CD4-positive, alpha-beta T cell treated with Interferon alpha-2 for 1 hour (primary cell): ENCODE results near the gene USP2.
A peak's percentile ranks its signal among the peaks of the same experiment; 100 is the strongest.

ENCODE experiments used
- DNase-seq, 2 donors: peaks; one replicate each; pipeline ENCODE4 v3.0.0-alpha.2; 2020 to 2022

USP2 gene

GRCh38 chr11:119340335-119341221 is 40.9 kb downstream of the USP2 start, which contains the start of gene C1QTNF5:
TSS of gene C1QTNF5 (minus strand) at chr11:119340883. CDS start at chr11:119340397, 486 bp downstream.
- no peak for DNase-seq

DNA sequence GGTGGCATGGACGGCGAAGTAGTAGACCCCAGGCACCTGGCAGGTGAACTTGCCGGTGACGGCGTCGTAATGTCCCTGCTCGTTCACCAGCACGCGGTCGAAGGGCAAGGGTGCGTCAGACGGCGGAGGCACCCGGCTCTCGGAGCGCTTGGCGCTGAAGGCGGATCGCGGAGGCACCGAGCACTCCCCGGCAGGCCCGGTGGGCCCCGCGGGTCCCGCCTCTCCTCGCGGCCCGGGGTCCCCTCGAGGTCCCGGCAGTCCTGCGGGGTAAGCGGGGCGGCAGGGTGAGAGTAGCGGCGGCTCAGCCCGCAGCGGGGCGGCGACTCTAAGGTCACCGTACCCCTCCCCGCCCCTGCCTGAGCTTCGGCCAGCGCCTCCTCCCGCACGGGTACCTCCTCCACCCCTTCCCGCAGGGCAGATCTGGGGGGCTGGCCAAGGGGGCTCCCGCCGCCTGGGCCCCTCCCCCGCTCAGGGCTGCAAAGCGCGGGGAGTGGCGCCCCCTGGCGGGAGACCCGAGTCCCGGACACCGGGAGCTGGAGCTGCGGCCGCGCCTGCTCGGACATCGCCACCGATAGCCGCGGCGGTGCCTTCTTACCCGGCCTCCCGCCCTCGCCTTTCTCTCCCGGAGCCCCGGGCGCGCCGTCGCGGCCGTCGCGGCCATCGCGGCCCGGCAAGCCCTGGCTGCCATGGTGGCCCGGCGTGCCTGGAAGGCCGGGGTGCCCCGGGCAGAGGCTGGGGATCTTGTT is 41.7 kb downstream of the USP2 start:
- DNase-seq, result peak; percentile 19 to 32

- DNase-seq, result no peak
Observed at GRCh38 chr11:119338965-119339588, 42.4 kb downstream of the USP2 start.

- DNase-seq, result peak; percentile 61 to 77
Observed at GRCh38 chr11:119338318-119338890, 43.1 kb downstream of the USP2 start.

DNA sequence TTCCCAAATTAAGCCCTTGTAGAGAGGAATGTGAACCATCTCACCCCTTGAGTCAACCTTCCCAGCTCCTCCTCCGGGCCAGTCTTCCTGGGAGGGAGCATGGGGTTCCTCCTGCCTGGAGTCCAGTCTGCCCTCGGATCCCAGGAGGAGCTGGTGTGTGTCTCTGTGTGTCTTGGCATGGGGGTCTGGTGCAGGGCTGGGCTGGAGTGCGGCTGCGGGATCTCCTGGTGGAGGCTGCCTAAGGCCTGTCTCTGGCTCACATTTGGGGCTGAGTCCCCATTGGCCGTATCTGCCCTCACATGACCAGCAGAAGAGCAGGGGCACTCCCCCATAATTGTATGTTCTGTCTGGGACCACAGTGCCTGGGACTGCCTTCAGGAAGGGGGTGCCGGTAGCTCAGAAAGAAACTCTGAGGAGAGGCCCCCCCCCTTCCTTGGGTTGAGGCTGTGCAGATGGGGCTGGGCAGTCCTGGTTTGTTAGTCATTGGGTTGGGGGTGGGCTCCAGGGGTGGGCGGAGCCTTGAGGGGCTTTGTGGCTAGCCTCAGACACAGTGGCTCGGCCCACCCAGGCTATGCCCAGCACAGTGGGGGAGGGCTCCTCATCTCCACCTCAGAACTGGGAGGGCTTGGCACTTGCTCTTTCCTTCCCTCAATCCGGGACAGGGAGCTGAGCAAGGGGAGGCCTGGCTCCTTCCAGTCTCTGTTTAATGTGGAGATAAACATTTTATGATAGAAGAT is 43.7 kb downstream of the USP2 start:
- DNase-seq, result no peak

GRCh38 chr11:119336744-119337469 is 44.6 kb downstream of the USP2 start:
- DNase-seq, result no peak

GRCh38 chr11:119335655-119336543 is 45.6 kb downstream of the USP2 start:
- no peak for DNase-seq

- DNase-seq, result no peak
Observed at GRCh38 chr11:119335091-119335654, 46.3 kb downstream of the USP2 start.

- DNase-seq, result peak; percentile 95 to 97
Observed at GRCh38 chr11:119334174-119334930, 47.1 kb downstream of the USP2 start, which contains the start of gene RNF26. TSS of gene RNF26 (plus strand) at chr11:119334527. CDS start at chr11:119335123, 596 bp downstream.

DNA sequence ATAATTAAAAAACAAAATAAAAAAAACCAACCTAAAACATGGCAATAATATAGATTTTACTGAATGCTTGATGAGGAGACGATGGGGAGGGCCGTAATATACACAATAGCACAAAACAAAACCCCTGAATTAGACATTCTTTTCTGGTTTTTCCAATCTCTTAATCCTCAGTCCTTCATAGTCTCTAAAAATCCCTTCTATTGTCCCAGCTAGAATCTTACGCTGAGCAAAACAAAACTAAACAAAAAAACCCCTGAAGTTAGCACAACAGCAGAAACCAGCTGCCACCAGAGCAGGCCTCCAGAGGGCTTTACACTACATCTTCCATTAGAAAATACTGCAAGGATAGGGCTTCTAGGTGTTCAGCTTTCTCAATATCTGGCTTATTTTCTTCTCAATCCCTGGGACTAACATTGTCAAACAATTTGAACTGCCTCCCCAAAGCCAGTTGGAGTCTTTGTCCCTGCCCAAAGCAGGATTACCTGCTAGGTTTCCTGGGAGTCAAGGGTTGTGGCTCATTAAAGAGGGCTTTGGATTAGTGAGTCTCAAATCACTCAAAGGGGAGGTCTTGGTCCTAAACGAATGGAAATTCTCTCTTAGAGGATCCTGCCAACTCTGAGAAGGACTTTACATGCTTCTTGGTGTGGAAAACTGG is 49.3 kb downstream of the USP2 start:
- DNase-seq, result no peak

GRCh38 chr11:119330237-119330636 is 51.3 kb downstream of the USP2 start:
- no peak for DNase-seq

GRCh38 chr11:119329320-119329719 is 52.2 kb downstream of the USP2 start:
- no peak for DNase-seq

- no peak for DNase-seq
Observed at GRCh38 chr11:119324189-119324588, 57.3 kb downstream of the USP2 start.

DNA sequence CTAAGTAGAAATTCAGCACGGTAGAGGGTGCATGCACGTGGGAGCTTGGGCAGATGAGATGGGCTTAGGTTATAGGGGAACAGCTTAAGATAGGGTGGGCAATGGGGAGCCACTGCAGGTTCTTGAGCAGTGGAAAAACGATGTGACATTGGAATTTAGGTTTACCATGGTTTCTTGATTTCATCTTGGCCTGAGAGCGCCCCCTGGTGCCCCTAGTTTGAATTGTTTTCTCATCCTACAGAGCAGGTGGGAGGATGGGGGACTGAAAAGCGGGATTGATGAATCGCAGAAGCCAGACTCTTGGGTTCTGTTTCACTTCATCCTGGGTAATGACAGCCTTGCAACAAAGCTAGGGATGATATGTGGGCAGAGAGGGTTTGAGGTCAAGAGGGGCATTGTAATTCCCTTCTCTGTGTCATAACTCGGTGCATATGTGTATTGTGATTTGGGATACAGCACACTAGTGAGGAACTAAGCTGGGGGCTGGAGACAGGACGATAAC is 57.9 kb downstream of the USP2 start:
- DNase-seq, result peak; percentile 68 to 81

DNA sequence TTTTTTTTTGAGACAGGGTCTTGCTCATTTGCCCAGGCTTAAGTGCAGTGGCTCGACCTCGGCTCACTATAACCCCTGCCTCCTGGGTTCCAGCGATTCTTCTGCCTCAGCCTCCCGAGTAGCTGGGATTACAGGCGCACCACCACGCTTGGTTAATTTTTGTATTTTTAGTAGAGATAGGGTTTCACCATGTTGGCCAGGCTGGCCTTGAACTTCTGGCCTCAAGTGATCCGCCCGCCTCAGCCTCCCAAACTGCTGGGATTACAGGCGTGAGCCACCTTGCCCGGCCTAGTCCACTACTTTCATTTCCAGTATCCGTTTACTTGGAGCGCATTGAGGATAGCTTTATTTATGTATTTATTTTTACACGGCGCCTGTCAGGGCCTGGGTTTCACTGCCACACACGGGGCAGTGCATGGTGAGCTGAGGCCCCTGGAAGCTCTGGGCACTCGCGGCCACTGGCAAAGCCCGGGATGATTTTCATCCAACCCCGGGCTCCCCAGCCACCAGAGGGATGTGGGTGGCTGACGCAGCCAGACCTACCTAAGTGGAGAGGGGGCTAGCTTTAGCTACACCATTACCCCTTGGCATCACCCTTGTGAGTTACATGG is 58.5 kb downstream of the USP2 start:
- no peak for DNase-seq

DNA sequence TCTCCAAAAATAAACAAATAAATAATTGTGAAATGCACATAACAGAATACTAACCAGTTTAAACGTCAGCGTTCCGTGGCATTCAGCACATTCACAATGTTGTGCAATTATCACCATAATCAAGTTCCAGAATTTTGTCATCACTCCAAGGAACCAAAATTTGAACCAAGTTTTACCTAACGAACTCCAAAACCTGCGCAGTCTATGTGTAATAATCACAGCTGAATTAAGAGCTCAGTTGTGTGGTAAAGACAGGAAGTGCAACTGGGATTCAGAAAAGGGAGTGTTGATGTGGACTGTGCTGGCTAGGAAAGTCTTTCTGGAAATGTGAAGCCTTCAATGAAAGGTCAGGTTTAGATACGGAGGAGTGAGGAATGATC is 59.1 kb downstream of the USP2 start:
- no peak for DNase-seq

DNA sequence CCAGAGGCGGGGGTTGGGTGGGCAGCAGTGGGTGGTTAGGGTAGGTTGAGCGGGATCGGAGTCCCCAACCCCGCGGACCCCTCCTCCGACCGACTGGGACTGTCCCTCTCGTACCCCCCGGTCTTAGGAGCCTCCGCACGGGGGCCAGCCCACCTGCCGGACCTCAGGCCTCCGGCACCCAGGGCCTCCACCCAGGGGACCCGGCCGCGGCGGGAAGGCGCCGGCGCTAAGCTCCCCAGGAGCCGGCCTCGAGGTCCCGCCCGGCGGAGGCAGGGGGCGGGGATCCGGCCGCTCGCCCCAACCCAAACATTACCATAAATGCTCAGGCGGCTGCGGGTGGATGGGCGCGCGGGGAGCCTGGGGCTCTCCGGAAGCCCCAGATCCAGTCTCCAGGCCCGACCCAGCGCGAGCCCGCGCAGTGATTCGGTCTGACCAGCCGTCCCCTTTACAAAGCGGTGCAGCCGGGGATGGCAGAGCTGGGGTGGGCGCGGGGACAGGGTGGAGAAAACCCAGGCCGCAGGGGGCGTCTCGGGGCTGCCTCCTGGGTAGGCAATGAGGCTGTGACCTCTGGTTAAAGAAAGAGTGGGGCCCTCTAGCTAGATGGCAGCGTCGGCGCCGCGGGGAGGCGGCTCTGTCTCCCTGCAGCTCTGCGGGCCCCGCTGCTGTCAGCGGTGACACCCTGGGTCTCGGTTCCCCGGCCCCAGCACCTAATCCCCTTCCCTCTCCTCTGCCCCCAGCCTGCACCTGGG is 60.5 kb downstream of the USP2 start:
- peak in 1 of 2 donors; percentile 57 for DNase-seq
